HCT116 (cell line): Measurements from ENCODE around the gene NEK11.

Experiments
- CEBPB ChIP-seq: IDR thresholded peaks from 2 replicates; pipeline ENCODE4 v1.6.1; 2012; ENCODE audit warnings: low read depth
- FOSL1 ChIP-seq: IDR thresholded peaks from 2 replicates; pipeline ENCODE4 v1.6.1; 2012; ENCODE audit warnings: low read depth
- YY1 ChIP-seq: IDR thresholded peaks from 2 replicates; pipeline ENCODE4 v1.6.1; 2011; ENCODE audit warnings: low read length, low read depth, moderate library complexity, mild to moderate bottlenecking; ENCODE audit not compliant: insufficient replicate concordance; ENCODE audit errors: extremely low read depth
- TF ChIP-seq, protein P1 (sequence below), 3 experiments: fragments of 200-600 bp in 1 of 3; sonication (generic) in 1 of 3; IDR thresholded peaks in 2 of 3; conservative IDR thresholded peaks in 1 of 3; 2 replicates each; pipeline ENCODE4 v1.5.1; 2012 to 2017; ENCODE audit warnings: low read depth in 2 of 3, low read length in 2 of 3, antibody characterized with exemption in 1 of 3, borderline replicate concordance in 1 of 3, control low read depth in 1 of 3, mild to moderate bottlenecking in 1 of 3, mixed read lengths in 1 of 3, mixed run types in 1 of 3, moderate library complexity in 1 of 3; ENCODE audit not compliant: insufficient read depth in 1 of 3

DNA sequence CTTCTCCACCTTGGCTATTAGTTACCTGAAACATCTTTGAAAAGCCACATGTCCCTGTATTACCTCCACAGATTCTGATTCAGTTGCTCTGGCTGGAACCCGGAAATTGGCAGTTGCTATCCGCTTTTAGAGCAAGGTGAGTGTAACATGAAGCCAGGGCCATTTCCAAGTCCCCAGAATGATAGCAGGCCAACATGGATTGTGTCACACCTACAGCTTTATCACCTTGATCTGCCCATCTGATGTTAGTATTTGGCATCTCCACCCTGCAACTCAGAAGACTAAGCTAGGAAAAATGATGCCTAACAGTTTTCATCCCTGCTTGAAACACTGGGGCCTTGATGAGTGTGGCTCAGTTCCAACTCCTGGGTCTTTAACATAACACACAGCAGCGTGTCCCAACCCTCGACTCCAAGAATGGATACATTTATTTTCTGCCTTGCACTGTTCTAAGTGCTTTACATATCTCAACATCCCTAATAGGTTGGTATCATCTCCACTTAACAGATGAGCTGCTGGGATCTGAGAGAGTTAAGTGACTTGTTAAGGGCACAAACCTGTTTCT is 333.6 kb downstream of the NEK11 start:
- no peak for TF ChIP-seq YY1
- TF ChIP-seq, protein P1, sequence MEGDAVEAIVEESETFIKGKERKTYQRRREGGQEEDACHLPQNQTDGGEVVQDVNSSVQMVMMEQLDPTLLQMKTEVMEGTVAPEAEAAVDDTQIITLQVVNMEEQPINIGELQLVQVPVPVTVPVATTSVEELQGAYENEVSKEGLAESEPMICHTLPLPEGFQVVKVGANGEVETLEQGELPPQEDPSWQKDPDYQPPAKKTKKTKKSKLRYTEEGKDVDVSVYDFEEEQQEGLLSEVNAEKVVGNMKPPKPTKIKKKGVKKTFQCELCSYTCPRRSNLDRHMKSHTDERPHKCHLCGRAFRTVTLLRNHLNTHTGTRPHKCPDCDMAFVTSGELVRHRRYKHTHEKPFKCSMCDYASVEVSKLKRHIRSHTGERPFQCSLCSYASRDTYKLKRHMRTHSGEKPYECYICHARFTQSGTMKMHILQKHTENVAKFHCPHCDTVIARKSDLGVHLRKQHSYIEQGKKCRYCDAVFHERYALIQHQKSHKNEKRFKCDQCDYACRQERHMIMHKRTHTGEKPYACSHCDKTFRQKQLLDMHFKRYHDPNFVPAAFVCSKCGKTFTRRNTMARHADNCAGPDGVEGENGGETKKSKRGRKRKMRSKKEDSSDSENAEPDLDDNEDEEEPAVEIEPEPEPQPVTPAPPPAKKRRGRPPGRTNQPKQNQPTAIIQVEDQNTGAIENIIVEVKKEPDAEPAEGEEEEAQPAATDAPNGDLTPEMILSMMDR (IDR thresholded peaks at IDR 0.05 in 2 of 3, conservative IDR thresholded peaks at IDR 0.05 in 1 of 3; ENCODE audit: borderline replicate concordance in 1 of 3, insufficient read depth in 1 of 3, low read depth in 2 of 3, low read length in 2 of 3) = no peak
- no peak for TF ChIP-seq CEBPB
- TF ChIP-seq FOSL1 = no peak
